Neuronal stem cell (in vitro differentiated cells): ENCODE data around the gene MCUB.

Experiments
- DNase-seq: peaks from one replicate; pipeline ENCODE4 v3.0.0-alpha.2; 2013; ENCODE audit warnings: low spot score
- H2AFZ ChIP-seq: one replicate; pipeline ENCODE4 v1.6.1; 2013; ENCODE audit warnings: mild to moderate bottlenecking, low read length, inconsistent platforms
- H2AK5ac ChIP-seq: 2 replicates; pipeline ENCODE4 v1.6.1; 2013; ENCODE audit warnings: low read depth, mild to moderate bottlenecking, inconsistent platforms, low read length, moderate library complexity, mixed read lengths
- H2BK120ac ChIP-seq: 2 replicates; pipeline ENCODE4 v1.6.1; 2013; ENCODE audit warnings: low read depth, mild to moderate bottlenecking, inconsistent platforms, low read length, moderate library complexity, mixed read lengths
- H2BK12ac ChIP-seq: one replicate; pipeline ENCODE4 v1.6.1; 2013; ENCODE audit warnings: low read length, inconsistent platforms
- H2BK15ac ChIP-seq: 2 replicates; pipeline ENCODE4 v1.6.1; 2013; ENCODE audit warnings: mild to moderate bottlenecking, low read length, inconsistent platforms, mixed read lengths
- H2BK5ac ChIP-seq: one replicate; pipeline ENCODE4 v1.6.1; 2013; ENCODE audit warnings: inconsistent platforms, mild to moderate bottlenecking, low read length, moderate library complexity
- H3K14ac ChIP-seq: one replicate; pipeline ENCODE4 v1.6.1; 2013; ENCODE audit warnings: low read length, inconsistent platforms
- H3K18ac ChIP-seq: 2 replicates; pipeline ENCODE4 v1.6.1; 2013; ENCODE audit warnings: low read length, inconsistent platforms
- H3K23ac ChIP-seq: 2 replicates; pipeline ENCODE4 v1.6.1; 2013; ENCODE audit warnings: low read depth, mild to moderate bottlenecking, mixed read lengths, low read length, inconsistent platforms; ENCODE audit not compliant: poor library complexity
- H3K27ac ChIP-seq: replicated peaks from 3 replicates; pipeline ENCODE4 v1.5.1; 2013; ENCODE audit warnings: low read length, inconsistent platforms
- H3K27me3 ChIP-seq, 3 experiments: 2 replicates each; pipeline ENCODE4 v1.6.1; 2013; ENCODE audit warnings: low read length in 3 of 3, mild to moderate bottlenecking in 2 of 3, inconsistent platforms in 1 of 3, low read depth in 1 of 3, mixed read lengths in 1 of 3, moderate library complexity in 1 of 3; ENCODE audit not compliant: control insufficient read depth in 3 of 3, insufficient read depth in 3 of 3
- H3K36me3 ChIP-seq, 2 donors: replicated peaks in 1 of 2; 2 replicates each; pipeline ENCODE4 v1.6.1; 2013; ENCODE audit warnings: low read length in 2 of 2; ENCODE audit not compliant: control insufficient read depth in 2 of 2, insufficient read depth in 2 of 2
- H3K4ac ChIP-seq: 2 replicates; pipeline ENCODE4 v1.6.1; 2013; ENCODE audit warnings: inconsistent platforms, mild to moderate bottlenecking, low read length, moderate library complexity
- H3K4me1 ChIP-seq, 2 donors: 1 replicate in 1 of 2; 2 replicates in 1 of 2; pipeline ENCODE4 v1.6.1; 2013; ENCODE audit warnings: low read length in 2 of 2, low read depth in 1 of 2; ENCODE audit not compliant: control insufficient read depth in 2 of 2, insufficient read depth in 1 of 2
- H3K4me2 ChIP-seq: one replicate; pipeline ENCODE4 v1.6.1; 2013; ENCODE audit warnings: mild to moderate bottlenecking, low read length, inconsistent platforms; ENCODE audit not compliant: insufficient read depth, poor library complexity, severe bottlenecking
- H3K4me3 ChIP-seq, 2 donors: 2 replicates each; pipeline ENCODE4 v1.5.1; 2013; ENCODE audit warnings: low read length in 2 of 2, mild to moderate bottlenecking in 2 of 2, inconsistent platforms in 1 of 2, moderate library complexity in 1 of 2
- H3K79me1 ChIP-seq: one replicate; pipeline ENCODE4 v1.6.1; 2013; ENCODE audit warnings: low read depth, mild to moderate bottlenecking, inconsistent platforms, low read length, moderate library complexity
- H3K9ac ChIP-seq: one replicate; pipeline ENCODE4 v1.6.1; 2013; ENCODE audit warnings: mild to moderate bottlenecking, low read depth, low read length, inconsistent platforms; ENCODE audit not compliant: poor library complexity
- H3K9me3 ChIP-seq, 2 donors: replicated peaks in 1 of 2; 2 replicates each; pipeline versions ENCODE3 to v1.6.1; 2013; ENCODE audit warnings: low read length in 2 of 2, mild to moderate bottlenecking in 2 of 2, inconsistent platforms in 1 of 2, low read depth in 1 of 2, mixed read lengths in 1 of 2, moderate library complexity in 1 of 2; ENCODE audit not compliant: control insufficient read depth in 2 of 2, insufficient read depth in 1 of 2
- H4K8ac ChIP-seq: one replicate; pipeline ENCODE4 v1.6.1; 2013; ENCODE audit warnings: low read depth, mild to moderate bottlenecking, inconsistent platforms, low read length, moderate library complexity
- H4K91ac ChIP-seq: one replicate; pipeline ENCODE4 v1.6.1; 2013; ENCODE audit warnings: low read length, low read depth, mild to moderate bottlenecking, inconsistent platforms; ENCODE audit not compliant: poor library complexity
- WGBS, 2 donors: extraction: QIAGEN DNeasy Blood & Tissue Kit; methylation state at CpG; one replicate each; pipeline ENCODE4 v1.1.7; 2013; ENCODE audit warnings: missing lambda C conversion rate in 2 of 2, mixed read lengths in 1 of 2; ENCODE audit not compliant: insufficient read length in 2 of 2, insufficient replicate concordance in 1 of 2; ENCODE audit errors: extremely low coverage in 2 of 2; 5-methylcytosine and 5-hydroxymethylcytosine counted together

Gene MCUB

GRCh38 chr4:109703664-109704361 lies 143.8 kb downstream of the MCUB start:
- peak overlapping the region; percentile 79 for H2BK15ac ChIP-seq
- peak overlapping the region; percentile 24 for H2BK120ac ChIP-seq
- H3K27ac ChIP-seq: no peak overlapping the region
- H2BK5ac ChIP-seq: no peak overlapping the region
- peaks cover 4 to 16% of the 10 kb centered on the region in 2 donors for H3K36me3 ChIP-seq
- no peak overlapping the region for H2BK12ac ChIP-seq
- peaks cover 9 to 14% of the 10 kb centered on the region in 2 donors for H3K4me1 ChIP-seq
- DNase-seq: no peak
- H3K4me2 ChIP-seq: peak overlapping the region; percentile 78
- WGBS, 2 donors: no CpG with 5 or more reads among the region's 11 CpGs
- H3K18ac ChIP-seq: peak overlapping the region; percentile 99
- no peak overlapping the region for H3K23ac ChIP-seq
- H2AFZ ChIP-seq: peak overlapping the region; percentile 99
- no peaks in the 10 kb centered on the region for H3K9me3 ChIP-seq
- no peak overlapping the region for H4K8ac ChIP-seq
- no peaks in the 10 kb centered on the region for H3K27me3 ChIP-seq
- no peak overlapping the region for H4K91ac ChIP-seq
- no peak overlapping the region for H2AK5ac ChIP-seq
- H3K4me3 ChIP-seq: peak overlapping the region; percentile 87 to 94
- no peaks in the 10 kb centered on the region for H3K79me1 ChIP-seq
- H3K9ac ChIP-seq: peak overlapping the region; percentile 65
- H3K4ac ChIP-seq: no peak overlapping the region
- H3K14ac ChIP-seq: no peak overlapping the region

- Histone ChIP-seq H3K4me2 (no peak overlapping the region), H3K9ac (no peak overlapping the region), H3K18ac (no peak overlapping the region), H3K23ac (no peak overlapping the region), H2BK12ac (no peak overlapping the region), H2BK120ac (no peak overlapping the region), H3K4ac (no peak overlapping the region), H3K9me3 (no peaks in the 10 kb centered on the region), H2AFZ (no peak overlapping the region), H3K14ac (no peak overlapping the region), H4K8ac (no peak overlapping the region), H3K4me3 (no peak overlapping the region), H2AK5ac (no peak overlapping the region), H3K27ac (no peak overlapping the region), H4K91ac (no peak overlapping the region), H2BK15ac (no peak overlapping the region), H3K27me3 (no peaks in the 10 kb centered on the region), H2BK5ac (no peak overlapping the region), H3K79me1 (no peaks in the 10 kb centered on the region), H3K36me3 (peaks cover 3 to 9% of the 10 kb centered on the region in 2 donors), H3K4me1 (peaks cover 2 to 5% of the 10 kb centered on the region in 2 donors)
- no peak for DNase-seq
- WGBS, 2 donors: no CpG with 5 or more reads among the region's 2 CpGs
These were observed 148.4 kb downstream of the MCUB start for GRCh38 chr4:109708435-109708834.

- Histone ChIP-seq H2BK12ac (no peak overlapping the region), H3K14ac (no peak overlapping the region), H2BK5ac (no peak overlapping the region), H3K36me3 (peaks cover 3 to 15% of the 10 kb centered on the region in 2 donors), H3K4me1 (no peaks in the 10 kb centered on the region), H3K4me2 (no peak overlapping the region), H2BK15ac (no peak overlapping the region), H2AFZ (no peak overlapping the region), H3K79me1 (no peaks in the 10 kb centered on the region), H3K27me3 (no peaks in the 10 kb centered on the region), H3K4me3 (no peak overlapping the region), H2AK5ac (no peak overlapping the region), H3K4ac (no peak overlapping the region), H3K27ac (no peak overlapping the region), H3K9ac (no peak overlapping the region), H3K23ac (no peak overlapping the region), H4K91ac (no peak overlapping the region), H4K8ac (no peak overlapping the region), H3K9me3 (no peaks in the 10 kb centered on the region), H3K18ac (no peak overlapping the region), H2BK120ac (no peak overlapping the region)
- DNase-seq: no peak
- WGBS, 2 donors: no CpG with 5 or more reads among the region's 1 CpG
These were observed 148.9 kb downstream of the MCUB start for GRCh38 chr4:109708990-109709389.

GRCh38 chr4:109713500-109713899 lies 153.5 kb downstream of the MCUB start:
- H3K14ac ChIP-seq: no peak overlapping the region
- H2BK120ac ChIP-seq: no peak overlapping the region
- no peak overlapping the region for H3K4me3 ChIP-seq
- H4K8ac ChIP-seq: no peak overlapping the region
- H3K4me2 ChIP-seq: no peak overlapping the region
- peaks cover 1 to 31% of the 10 kb centered on the region in 2 donors for H3K36me3 ChIP-seq
- no peaks in the 10 kb centered on the region for H3K27me3 ChIP-seq
- no CpG with 5 or more reads among the region's 3 CpGs for WGBS, 2 donors
- H4K91ac ChIP-seq: no peak overlapping the region
- H3K23ac ChIP-seq: no peak overlapping the region
- no peak for DNase-seq
- no peak overlapping the region for H2AFZ ChIP-seq
- no peak overlapping the region for H2BK15ac ChIP-seq
- H3K79me1 ChIP-seq: no peaks in the 10 kb centered on the region
- H3K27ac ChIP-seq: no peak overlapping the region
- H3K9me3 ChIP-seq: no peaks in the 10 kb centered on the region
- no peak overlapping the region for H2BK12ac ChIP-seq
- no peaks in the 10 kb centered on the region for H3K4me1 ChIP-seq
- no peak overlapping the region for H3K9ac ChIP-seq
- no peak overlapping the region for H2AK5ac ChIP-seq
- H3K18ac ChIP-seq: no peak overlapping the region
- no peak overlapping the region for H3K4ac ChIP-seq
- no peak overlapping the region for H2BK5ac ChIP-seq
